ENCODE data around the gene ADAMTSL2.

The ADAMTSL2 gene

DNA sequence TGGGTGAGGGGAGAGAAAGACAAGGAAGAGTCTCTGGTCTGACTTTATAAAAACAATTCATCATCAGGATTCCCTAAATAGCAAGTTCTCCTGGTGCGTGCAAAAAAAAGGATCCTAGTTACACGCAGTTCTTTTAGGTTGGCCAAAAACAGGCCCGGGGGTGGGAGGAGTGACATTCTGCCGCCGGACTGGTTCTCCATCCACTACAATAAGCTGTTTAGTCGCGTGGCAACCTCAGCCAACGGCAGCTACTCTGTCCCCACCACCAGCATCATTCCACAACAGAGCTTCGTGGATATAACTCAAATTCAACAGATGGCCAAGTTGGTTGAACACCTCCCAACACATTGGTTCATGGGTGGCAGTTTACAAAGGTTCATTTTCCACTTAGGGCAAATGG is 77.5 kb downstream of the ADAMTSL2 start:
- Histone ChIP-seq H3K27ac (ENCODE audit: low read depth, low read length) (no peak overlapping the region), H2AFZ (ENCODE audit: low read length, unreplicated experiment) (no peak overlapping the region), H3K4me3 (ENCODE audit: low read depth, low read length) (no peak overlapping the region), H3K79me2 (ENCODE audit: control insufficient read depth, insufficient read depth, low read length, unreplicated experiment) (no peaks in the 10 kb centered on the region), H3K4me1 (ENCODE audit: control insufficient read depth, insufficient read depth, low read length, unreplicated experiment) (no peaks in the 10 kb centered on the region), H3K36me3 (ENCODE audit: insufficient read depth, low read length) (no peaks in the 10 kb centered on the region), H3K27me3 (ENCODE audit: insufficient read depth, low read length) (peaks cover 95% of the 10 kb centered on the region)

DNA sequence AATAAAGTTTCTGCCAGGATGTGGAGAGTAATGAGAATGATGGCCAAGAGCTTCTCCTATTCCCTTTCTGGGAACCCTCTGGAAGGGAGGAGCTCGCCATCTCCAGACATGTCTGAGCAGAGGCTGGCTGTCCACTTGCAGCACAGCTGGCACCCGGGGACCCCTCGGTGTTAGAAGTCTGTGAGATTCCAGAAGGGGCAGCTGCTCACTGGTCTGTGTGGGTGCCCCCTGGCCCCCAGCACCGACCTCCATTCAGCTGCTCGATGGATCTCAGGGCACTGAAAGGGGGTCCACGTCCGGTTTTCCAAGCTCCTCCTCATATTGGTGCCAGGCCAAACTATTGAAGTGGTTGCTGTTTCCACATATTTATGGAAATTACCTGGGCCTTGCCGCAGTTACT is 78.3 kb downstream of the ADAMTSL2 start:
- H3K27me3 ChIP-seq (ENCODE audit: insufficient read depth, low read length) = peaks cover 95% of the 10 kb centered on the region
- no peak overlapping the region for H3K4me3 ChIP-seq (ENCODE audit: low read depth, low read length)
- H3K79me2 ChIP-seq (ENCODE audit: control insufficient read depth, insufficient read depth, low read length, unreplicated experiment) = no peaks in the 10 kb centered on the region
- H3K4me1 ChIP-seq (ENCODE audit: control insufficient read depth, insufficient read depth, low read length, unreplicated experiment) = no peaks in the 10 kb centered on the region
- no peak overlapping the region for H2AFZ ChIP-seq (ENCODE audit: low read length, unreplicated experiment)
- no peak overlapping the region for H3K27ac ChIP-seq (ENCODE audit: low read depth, low read length)
- no peaks in the 10 kb centered on the region for H3K36me3 ChIP-seq (ENCODE audit: insufficient read depth, low read length)

DNA sequence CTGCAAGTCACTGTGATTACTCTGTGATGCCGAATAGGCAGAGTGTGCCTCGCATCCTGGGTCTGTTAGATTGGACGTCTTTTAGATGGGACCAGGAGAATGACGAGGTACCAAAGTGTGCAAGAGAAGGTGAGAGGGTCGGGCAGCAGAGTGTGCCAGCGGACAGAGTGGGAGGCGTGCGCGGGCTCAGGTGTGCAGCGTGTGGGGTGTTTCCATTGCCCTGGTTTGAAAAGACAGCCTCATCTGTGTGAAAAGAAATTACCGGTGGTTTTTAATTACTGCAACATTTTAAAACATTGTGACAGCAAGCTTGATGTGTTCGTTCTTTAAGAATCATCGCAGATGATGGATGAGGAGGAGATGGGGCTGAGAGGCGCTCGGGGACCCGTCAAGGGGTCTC is 78.9 kb downstream of the ADAMTSL2 start:
- Histone ChIP-seq H3K36me3 (ENCODE audit: insufficient read depth, low read length) (no peaks in the 10 kb centered on the region), H3K4me3 (ENCODE audit: low read depth, low read length) (no peak overlapping the region), H3K79me2 (ENCODE audit: control insufficient read depth, insufficient read depth, low read length, unreplicated experiment) (no peaks in the 10 kb centered on the region), H3K27ac (ENCODE audit: low read depth, low read length) (no peak overlapping the region), H3K4me1 (ENCODE audit: control insufficient read depth, insufficient read depth, low read length, unreplicated experiment) (no peaks in the 10 kb centered on the region), H3K27me3 (ENCODE audit: insufficient read depth, low read length) (peaks cover 95% of the 10 kb centered on the region), H2AFZ (ENCODE audit: low read length, unreplicated experiment) (no peak overlapping the region)

DNA sequence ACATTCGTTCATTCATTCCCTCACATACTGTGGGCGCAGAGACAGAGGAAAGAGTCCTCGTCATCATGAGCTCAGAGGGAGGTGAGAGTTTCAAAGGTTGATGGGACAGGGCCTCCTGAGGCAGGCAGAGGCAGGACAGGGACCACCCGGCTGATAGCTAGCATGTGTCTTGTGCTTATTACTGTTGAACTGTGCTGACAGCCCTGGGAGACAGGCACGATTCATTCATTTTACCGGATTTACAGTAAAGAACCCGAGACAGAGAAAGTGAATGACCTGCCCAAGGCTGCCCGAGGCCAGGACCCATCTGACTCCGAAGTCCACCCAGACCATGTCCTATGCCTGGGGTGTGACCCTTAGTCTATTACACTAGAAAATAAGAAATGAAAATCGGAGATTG is 79.6 kb downstream of the ADAMTSL2 start:
- no peaks in the 10 kb centered on the region for H3K4me1 ChIP-seq (ENCODE audit: control insufficient read depth, insufficient read depth, low read length, unreplicated experiment)
- H2AFZ ChIP-seq (ENCODE audit: low read length, unreplicated experiment) = no peak overlapping the region
- no peaks in the 10 kb centered on the region for H3K36me3 ChIP-seq (ENCODE audit: insufficient read depth, low read length)
- H3K4me3 ChIP-seq (ENCODE audit: low read depth, low read length) = no peak overlapping the region
- peaks cover 96% of the 10 kb centered on the region for H3K27me3 ChIP-seq (ENCODE audit: insufficient read depth, low read length)
- H3K79me2 ChIP-seq (ENCODE audit: control insufficient read depth, insufficient read depth, low read length, unreplicated experiment) = no peaks in the 10 kb centered on the region
- no peak overlapping the region for H3K27ac ChIP-seq (ENCODE audit: low read depth, low read length)

DNA sequence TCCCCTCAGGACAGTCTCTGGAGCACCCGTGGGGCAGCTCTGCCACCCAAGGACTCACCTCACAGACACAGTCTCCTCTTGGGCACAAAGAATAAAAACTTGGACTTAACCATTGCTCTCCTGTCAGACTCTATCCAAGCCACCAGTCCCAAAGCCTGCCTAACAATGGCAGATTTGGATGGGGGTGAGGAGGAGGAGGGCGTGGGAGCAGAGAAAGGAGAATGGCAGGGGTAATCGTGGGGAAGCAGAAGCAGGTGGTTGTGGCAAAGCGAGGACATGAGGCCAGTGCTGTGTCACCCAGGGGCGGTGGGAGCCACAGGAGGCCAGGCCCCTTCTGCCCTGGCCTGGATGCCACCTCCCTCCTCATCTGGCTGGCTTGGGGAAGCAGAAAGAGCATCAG is 80.2 kb downstream of the ADAMTSL2 start:
- no peaks in the 10 kb centered on the region for H3K79me2 ChIP-seq (ENCODE audit: control insufficient read depth, insufficient read depth, low read length, unreplicated experiment)
- H3K4me3 ChIP-seq (ENCODE audit: low read depth, low read length) = no peak overlapping the region
- H3K4me1 ChIP-seq (ENCODE audit: control insufficient read depth, insufficient read depth, low read length, unreplicated experiment) = no peaks in the 10 kb centered on the region
- H3K36me3 ChIP-seq (ENCODE audit: insufficient read depth, low read length) = no peaks in the 10 kb centered on the region
- no peak overlapping the region for H2AFZ ChIP-seq (ENCODE audit: low read length, unreplicated experiment)
- peaks cover 98% of the 10 kb centered on the region for H3K27me3 ChIP-seq (ENCODE audit: insufficient read depth, low read length)
- H3K27ac ChIP-seq (ENCODE audit: low read depth, low read length) = no peak overlapping the region

DNA sequence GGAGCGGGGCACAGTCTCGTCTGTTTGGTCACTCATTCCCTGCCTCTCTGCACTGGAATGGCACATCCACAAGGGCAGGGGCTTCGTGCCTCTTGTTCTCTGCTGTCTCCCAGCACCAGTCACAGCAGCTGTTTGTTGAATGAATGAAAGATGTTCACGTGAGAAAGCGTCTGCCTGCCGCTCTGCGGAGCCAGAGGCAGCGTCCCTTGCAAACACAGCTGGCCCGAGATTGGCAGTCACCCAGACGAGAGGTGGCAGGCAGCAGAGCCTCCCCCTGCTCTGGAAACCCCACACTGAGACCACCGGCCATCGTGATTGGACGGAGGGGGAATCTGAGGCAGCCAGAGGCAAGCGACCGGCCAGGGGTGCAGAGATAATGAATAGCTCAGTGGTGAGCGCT is 80.7 kb downstream of the ADAMTSL2 start:
- Histone ChIP-seq H3K36me3 (ENCODE audit: insufficient read depth, low read length) (no peaks in the 10 kb centered on the region), H3K27ac (ENCODE audit: low read depth, low read length) (no peak overlapping the region), H3K27me3 (ENCODE audit: insufficient read depth, low read length) (peaks cover 99% of the 10 kb centered on the region), H3K4me3 (ENCODE audit: low read depth, low read length) (no peak overlapping the region), H3K79me2 (ENCODE audit: control insufficient read depth, insufficient read depth, low read length, unreplicated experiment) (no peaks in the 10 kb centered on the region), H2AFZ (ENCODE audit: low read length, unreplicated experiment) (no peak overlapping the region), H3K4me1 (ENCODE audit: control insufficient read depth, insufficient read depth, low read length, unreplicated experiment) (no peaks in the 10 kb centered on the region)

DNA sequence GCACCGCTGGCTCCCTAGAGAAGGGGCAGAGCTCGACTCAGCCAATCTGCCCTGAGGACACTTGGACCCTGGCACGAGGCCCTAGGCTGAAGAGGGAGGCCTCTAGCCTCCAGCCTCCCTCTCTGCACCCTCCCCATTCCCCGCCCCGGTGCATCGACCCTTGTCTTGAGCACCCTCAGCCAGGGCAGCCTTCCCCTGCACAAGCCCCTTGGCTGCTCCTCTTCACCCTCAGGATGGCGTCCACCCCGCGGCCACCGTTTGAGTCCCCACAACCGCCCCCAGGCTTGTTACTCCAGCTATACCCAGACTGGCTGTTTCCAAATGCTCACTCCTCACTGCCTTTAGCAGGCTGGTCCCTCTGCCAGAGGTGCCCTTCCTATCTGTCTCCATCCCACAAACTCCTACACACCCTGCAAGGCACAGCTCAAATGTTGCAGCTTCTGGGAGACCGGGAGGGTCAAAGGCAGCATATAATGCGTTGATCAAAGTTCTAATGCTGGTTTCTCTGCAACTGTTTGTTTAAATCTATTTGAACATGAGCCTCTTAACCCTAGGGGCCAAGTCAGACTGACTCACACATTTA is 81.2 kb downstream of the ADAMTSL2 start:
- H2AFZ ChIP-seq (ENCODE audit: low read length, unreplicated experiment) = no peak overlapping the region
- H3K4me1 ChIP-seq (ENCODE audit: control insufficient read depth, insufficient read depth, low read length, unreplicated experiment) = no peaks in the 10 kb centered on the region
- no peaks in the 10 kb centered on the region for H3K36me3 ChIP-seq (ENCODE audit: insufficient read depth, low read length)
- no peak overlapping the region for H3K27ac ChIP-seq (ENCODE audit: low read depth, low read length)
- no peaks in the 10 kb centered on the region for H3K79me2 ChIP-seq (ENCODE audit: control insufficient read depth, insufficient read depth, low read length, unreplicated experiment)
- H3K27me3 ChIP-seq (ENCODE audit: insufficient read depth, low read length) = peaks cover 98% of the 10 kb centered on the region
- no peak overlapping the region for H3K4me3 ChIP-seq (ENCODE audit: low read depth, low read length)

DNA sequence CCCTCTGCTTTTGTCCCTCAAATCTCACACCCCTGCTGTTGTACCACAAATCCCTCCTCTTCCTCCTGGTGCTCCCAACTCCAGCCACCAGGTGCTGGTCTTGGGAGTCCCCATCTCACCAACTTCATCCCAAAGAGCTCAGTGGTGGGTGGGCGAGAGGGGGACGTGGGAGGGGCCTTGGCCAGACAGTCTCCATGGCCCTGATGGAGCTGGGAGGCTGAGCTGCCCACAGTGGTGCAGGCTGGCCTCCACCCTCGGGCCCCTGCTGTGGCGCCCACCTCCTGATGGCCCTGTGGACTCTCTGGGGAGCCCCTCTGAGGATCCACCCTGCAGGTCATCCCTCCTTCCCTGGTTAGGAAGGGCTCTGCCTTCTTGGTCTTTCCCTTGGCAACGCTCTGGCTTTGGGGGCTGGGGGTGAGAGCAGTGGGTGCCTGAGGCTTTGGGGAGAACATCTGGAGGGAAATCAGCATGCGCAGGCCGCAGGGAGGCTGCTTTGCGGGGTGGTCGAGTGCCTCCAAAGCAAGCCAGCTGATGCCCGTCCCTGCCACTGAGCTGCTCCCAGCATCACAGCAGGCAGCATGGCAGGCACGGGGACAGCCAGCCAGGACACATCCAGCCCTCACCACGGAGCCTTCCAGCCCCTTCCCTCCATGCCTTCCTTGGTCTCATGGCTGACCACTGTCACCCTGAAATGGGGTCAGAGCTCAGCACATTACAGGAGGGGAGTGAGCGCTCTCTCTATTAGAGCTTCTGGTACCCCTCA is 82.3 kb downstream of the ADAMTSL2 start:
- no peaks in the 10 kb centered on the region for H3K79me2 ChIP-seq (ENCODE audit: control insufficient read depth, insufficient read depth, low read length, unreplicated experiment)
- no peaks in the 10 kb centered on the region for H3K4me1 ChIP-seq (ENCODE audit: control insufficient read depth, insufficient read depth, low read length, unreplicated experiment)
- H3K27ac ChIP-seq (ENCODE audit: low read depth, low read length) = no peak overlapping the region
- H2AFZ ChIP-seq (ENCODE audit: low read length, unreplicated experiment) = no peak overlapping the region
- no peak overlapping the region for H3K4me3 ChIP-seq (ENCODE audit: low read depth, low read length)
- peaks cover 97% of the 10 kb centered on the region for H3K27me3 ChIP-seq (ENCODE audit: insufficient read depth, low read length)
- no peaks in the 10 kb centered on the region for H3K36me3 ChIP-seq (ENCODE audit: insufficient read depth, low read length)

DNA sequence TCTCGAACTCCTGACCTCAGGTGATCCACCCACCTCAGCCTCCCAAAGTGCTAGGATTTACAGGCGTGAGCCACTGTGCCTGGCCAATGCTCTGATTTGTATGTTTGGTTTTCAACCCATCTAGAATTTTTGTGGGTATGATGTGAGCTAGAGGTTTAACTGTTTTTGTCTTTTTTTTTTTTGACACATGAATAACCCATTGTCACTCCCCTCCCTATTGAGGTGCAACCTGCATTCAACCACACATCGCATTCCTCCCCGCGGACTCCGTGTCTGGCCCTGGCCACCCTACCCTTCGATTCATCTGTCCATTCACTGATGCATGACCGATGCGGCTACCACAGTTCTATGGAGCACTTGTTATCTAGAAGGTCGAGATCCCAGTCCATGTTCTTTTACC is 84.2 kb downstream of the ADAMTSL2 start:
- Histone ChIP-seq H3K4me3 (ENCODE audit: low read depth, low read length) (no peak overlapping the region), H3K4me1 (ENCODE audit: control insufficient read depth, insufficient read depth, low read length, unreplicated experiment) (no peaks in the 10 kb centered on the region), H3K27ac (ENCODE audit: low read depth, low read length) (no peak overlapping the region), H3K27me3 (ENCODE audit: insufficient read depth, low read length) (peaks cover 97% of the 10 kb centered on the region), H3K79me2 (ENCODE audit: control insufficient read depth, insufficient read depth, low read length, unreplicated experiment) (no peaks in the 10 kb centered on the region), H3K36me3 (ENCODE audit: insufficient read depth, low read length) (no peaks in the 10 kb centered on the region), H2AFZ (ENCODE audit: low read length, unreplicated experiment) (no peak overlapping the region)

DNA sequence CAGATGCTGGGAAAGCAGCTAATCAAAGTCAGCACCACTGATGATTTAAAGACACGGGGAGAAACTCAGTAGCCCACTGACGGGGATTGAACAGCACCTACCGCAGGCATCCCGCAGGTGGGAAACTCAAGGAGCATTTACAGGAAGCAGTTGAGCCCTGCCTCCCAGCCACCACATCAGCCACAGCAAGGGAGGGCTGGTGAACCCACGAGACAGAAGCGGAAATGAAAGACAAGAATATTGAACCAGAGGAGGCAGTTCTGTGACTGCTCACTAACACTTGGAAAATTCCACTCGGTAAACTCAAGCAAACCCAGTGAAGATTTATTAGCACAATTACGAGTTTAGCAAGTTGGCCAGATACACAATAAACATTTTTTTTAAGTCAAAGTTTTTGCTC is 85.3 kb downstream of the ADAMTSL2 start:
- Histone ChIP-seq H3K4me3 (ENCODE audit: low read depth, low read length) (no peak overlapping the region), H3K4me1 (ENCODE audit: control insufficient read depth, insufficient read depth, low read length, unreplicated experiment) (no peaks in the 10 kb centered on the region), H3K27me3 (ENCODE audit: insufficient read depth, low read length) (peaks cover 96% of the 10 kb centered on the region), H3K79me2 (ENCODE audit: control insufficient read depth, insufficient read depth, low read length, unreplicated experiment) (no peaks in the 10 kb centered on the region), H3K36me3 (ENCODE audit: insufficient read depth, low read length) (no peaks in the 10 kb centered on the region), H3K27ac (ENCODE audit: low read depth, low read length) (no peak overlapping the region), H2AFZ (ENCODE audit: low read length, unreplicated experiment) (no peak overlapping the region)

DNA sequence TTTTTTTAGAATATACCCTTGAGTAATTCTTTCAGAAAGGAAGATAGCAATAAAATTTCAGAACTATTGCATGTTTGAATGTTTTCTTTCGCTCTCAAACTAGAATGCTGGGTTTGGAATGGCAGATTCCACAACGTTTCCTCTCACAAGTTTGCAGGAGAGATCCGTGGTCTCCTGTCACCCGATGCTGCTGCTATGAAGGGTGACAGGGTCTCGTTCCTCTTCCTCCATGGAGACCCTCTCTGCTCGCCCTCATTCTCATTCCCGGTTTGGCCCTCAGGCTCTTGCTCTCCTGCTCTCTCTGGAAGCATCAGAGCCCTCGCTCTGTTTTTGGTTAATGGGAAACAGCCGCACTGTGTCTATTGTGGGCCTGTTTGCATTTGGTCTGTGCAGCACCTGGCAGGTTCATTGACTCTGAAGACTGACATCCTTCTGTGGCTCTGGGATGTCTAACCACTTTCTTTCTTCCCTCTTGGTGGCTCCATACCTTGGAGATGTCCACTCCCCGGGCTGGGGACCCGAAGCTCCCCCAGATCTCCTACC is 87.3 kb downstream of the ADAMTSL2 start:
- Histone ChIP-seq H3K4me1 (ENCODE audit: control insufficient read depth, insufficient read depth, low read length, unreplicated experiment) (no peaks in the 10 kb centered on the region), H3K36me3 (ENCODE audit: insufficient read depth, low read length) (no peaks in the 10 kb centered on the region), H2AFZ (ENCODE audit: low read length, unreplicated experiment) (no peak overlapping the region), H3K27me3 (ENCODE audit: insufficient read depth, low read length) (peaks cover 96% of the 10 kb centered on the region), H3K4me3 (ENCODE audit: low read depth, low read length) (no peak overlapping the region), H3K79me2 (ENCODE audit: control insufficient read depth, insufficient read depth, low read length, unreplicated experiment) (no peaks in the 10 kb centered on the region), H3K27ac (ENCODE audit: low read depth, low read length) (no peak overlapping the region)
